ENCODE results near the gene NRXN3. TPM values are rescaled to one million over a fixed set of nuclear protein-coding genes. Genes with fewer than 3 reads are reported as not detected.

Gene NRXN3
- polyA plus RNA-seq, 1 donor (not counting 4 experiments of a cell fraction or from before 2014, with no cell fraction given) = 0.89 TPM

- Histone ChIP-seq H3K4me1 (ENCODE audit: control insufficient read depth, extremely low read depth, insufficient read depth, low read length) (peaks cover 2% of the 10 kb centered on the region), H3K27ac (ENCODE audit: control insufficient read depth, insufficient read depth, low read length) (no peak overlapping the region), H3K4me2 (ENCODE audit: control insufficient read depth, extremely low read depth, insufficient read depth, low read depth, low read length) (no peak overlapping the region), H3K9me3 (ENCODE audit: control insufficient read depth, low read depth, low read length) (no peaks in the 10 kb centered on the region), H3K9me1 (ENCODE audit: control insufficient read depth, extremely low read depth, insufficient read depth, low read length) (no peaks in the 10 kb centered on the region), H4K20me1 (ENCODE audit: control insufficient read depth, extremely low read depth, insufficient read depth, low read length) (no peaks in the 10 kb centered on the region), H3K79me2 (ENCODE audit: control insufficient read depth, insufficient read depth, low read length) (no peaks in the 10 kb centered on the region), H3K27me3 (ENCODE audit: control insufficient read depth, extremely low read depth, insufficient read depth, low read length) (no peaks in the 10 kb centered on the region), H3K4me3 (ENCODE audit: control insufficient read depth in 2 of 3, extremely low read depth in 1 of 3, insufficient read depth in 2 of 3, low read depth in 1 of 3, low read length in 3 of 3) (no peak overlapping the region), H3K36me3 (ENCODE audit: control insufficient read depth in 2 of 2, extremely low read depth in 1 of 2, insufficient read depth in 2 of 2, low read length in 2 of 2) (no peaks in the 10 kb centered on the region), H2AFZ (ENCODE audit: control insufficient read depth, low read length) (no peak overlapping the region), H3K9ac (ENCODE audit: control insufficient read depth, extremely low read depth, insufficient read depth, low read length) (no peak overlapping the region)
- TF ChIP-seq EZH2 (IDR thresholded peaks at IDR 0.05; ENCODE audit: low read length) (no peak), CTCF (optimal IDR thresholded peaks at IDR 0.05 in 1 of 3, IDR thresholded peaks at IDR 0.05 in 1 of 3, conservative IDR thresholded peaks at IDR 0.05 in 1 of 3; ENCODE audit: extremely low read depth in 1 of 3, insufficient read depth in 2 of 3, low read length in 3 of 3) (no peak)
- dilution Hi-C loops (cut with MboI; ENCODE audit: extremely low pct_ligation_motif_present, low sequenced_read_pairs) = no loop called here
- DNase-seq (ENCODE audit: low read depth, low spot score) (no peak), FAIRE-seq (no peak)
Observed at GRCh38 chr14:79274641-79275291, 1104.6 kb downstream of the NRXN3 start.

- no peak overlapping the region for H2AFZ ChIP-seq (ENCODE audit: control insufficient read depth, low read length)
- no peaks in the 10 kb centered on the region for H3K79me2 ChIP-seq (ENCODE audit: control insufficient read depth, insufficient read depth, low read length)
- no peak for DNase-seq (ENCODE audit: low read depth, low spot score)
- TF ChIP-seq CTCF (optimal IDR thresholded peaks at IDR 0.05 in 1 of 3, IDR thresholded peaks at IDR 0.05 in 1 of 3, conservative IDR thresholded peaks at IDR 0.05 in 1 of 3; ENCODE audit: extremely low read depth in 1 of 3, insufficient read depth in 2 of 3, low read length in 3 of 3) (no peak), EZH2 (IDR thresholded peaks at IDR 0.05; ENCODE audit: low read length) (no peak)
- dilution Hi-C loops (cut with MboI; ENCODE audit: extremely low pct_ligation_motif_present, low sequenced_read_pairs) = no loop called here
- no peaks in the 10 kb centered on the region for H3K9me3 ChIP-seq (ENCODE audit: control insufficient read depth, low read depth, low read length)
- no peak overlapping the region for H3K4me3 ChIP-seq (ENCODE audit: control insufficient read depth in 2 of 3, extremely low read depth in 1 of 3, insufficient read depth in 2 of 3, low read depth in 1 of 3, low read length in 3 of 3)
- H3K4me2 ChIP-seq (ENCODE audit: control insufficient read depth, extremely low read depth, insufficient read depth, low read depth, low read length) = no peak overlapping the region
- no peak overlapping the region for H3K9ac ChIP-seq (ENCODE audit: control insufficient read depth, extremely low read depth, insufficient read depth, low read length)
- H3K27me3 ChIP-seq (ENCODE audit: control insufficient read depth, extremely low read depth, insufficient read depth, low read length) = no peaks in the 10 kb centered on the region
- peaks cover 7% of the 10 kb centered on the region for H3K4me1 ChIP-seq (ENCODE audit: control insufficient read depth, extremely low read depth, insufficient read depth, low read length)
- H4K20me1 ChIP-seq (ENCODE audit: control insufficient read depth, extremely low read depth, insufficient read depth, low read length) = no peaks in the 10 kb centered on the region
- FAIRE-seq = no peak
- H3K27ac ChIP-seq (ENCODE audit: control insufficient read depth, insufficient read depth, low read length) = no peak overlapping the region
- H3K36me3 ChIP-seq (ENCODE audit: control insufficient read depth in 2 of 2, extremely low read depth in 1 of 2, insufficient read depth in 2 of 2, low read length in 2 of 2) = no peaks in the 10 kb centered on the region
- H3K9me1 ChIP-seq (ENCODE audit: control insufficient read depth, extremely low read depth, insufficient read depth, low read length) = no peaks in the 10 kb centered on the region
Observed at GRCh38 chr14:79275292-79275655, 1105.1 kb downstream of the NRXN3 start.
